HepG2 (cell line): Measurements from ENCODE around the gene PLS1. TPM values are rescaled to one million over a fixed set of nuclear protein-coding genes. Genes with fewer than 3 reads are reported as not detected.

ENCODE experiments used
- ATAC-seq: fragments of 200-7000 bp; cut with Tn5 transposase; 3 replicates; pipeline ENCODE4 v1.9.1; 2020; ENCODE audit warnings: mild to moderate bottlenecking, moderate library complexity
- BruUV-seq: library from RNA; stranded (reverse); fragments of 400-500 nt; replicated peaks from 2 replicates; lab custom pipeline; 2021; lab: Mats Ljungman, UMichigan
- CTCF ChIA-PET: fragments of 300-600 bp; formaldehyde crosslinking; extraction: SDS; loops from one replicate; lab custom pipeline; 2021; ENCODE audit warnings: low total read pairs, inconsistent platforms, low intra/inter-chr PET ratio; lab: Yijun Ruan, JAX
- POLR2A ChIA-PET: fragments of 350-600 bp; sonication (Branson Sonifier 250); formaldehyde crosslinking; loops from one replicate; lab custom pipeline; 2020; ENCODE audit warnings: antibody characterized with exemption, inconsistent platforms; lab: Yijun Ruan, JAX
- DNase-seq: peaks from one replicate; pipeline ENCODE4 v3.0.0-alpha.2; 2015; ENCODE audit warnings: low spot score
- FAIRE-seq: peaks from 3 replicates; lab custom pipeline; 2011; peaks lifted over from hg19 to GRCh38; lab: Jason Lieb, UNC
- H2AFZ ChIP-seq: one replicate; pipeline ENCODE4 v1.6.1; 2011; ENCODE audit warnings: low read length, inconsistent platforms
- H3K27ac ChIP-seq: fragments of 300-600 bp; 3 replicates; pipeline ENCODE4 v1.8.0; 2011; ENCODE audit warnings: mixed run types, mild to moderate bottlenecking, mixed read lengths, low read length, inconsistent platforms; ENCODE audit not compliant: insufficient read depth; ENCODE audit errors: extremely low read length
- H3K27me3 ChIP-seq, 2 experiments: fragments of 200-600 bp in 1 of 2; 2 replicates in 1 of 2; 3 replicates in 1 of 2; pipeline versions ENCODE4 v1.6.0 to v1.8.0; 2011; ENCODE audit warnings: low read length in 2 of 2, mild to moderate bottlenecking in 2 of 2, moderate library complexity in 2 of 2, inconsistent platforms in 1 of 2; ENCODE audit not compliant: insufficient read depth in 2 of 2, control insufficient read depth in 1 of 2
- H3K36me3 ChIP-seq, 2 experiments: fragments of 200-600 bp in 1 of 2; replicated peaks in 1 of 2; 2 replicates in 1 of 2; 3 replicates in 1 of 2; pipeline versions ENCODE4 v1.5.1 to v1.8.0; 2011; ENCODE audit warnings: low read length in 2 of 2, inconsistent platforms in 1 of 2; ENCODE audit not compliant: insufficient read depth in 2 of 2, control insufficient read depth in 1 of 2
- H3K4me1 ChIP-seq: 2 replicates; pipeline ENCODE4 v1.5.1; 2012; ENCODE audit warnings: low read length, inconsistent platforms; ENCODE audit not compliant: insufficient read depth
- H3K4me2 ChIP-seq: 2 replicates; pipeline ENCODE4 v1.6.0; 2011; ENCODE audit warnings: low read depth, low read length, inconsistent platforms
- H3K4me3 ChIP-seq, 3 experiments: fragments of 200-600 bp in 1 of 3; sonication (generic), shearing (Covaris generic) in 1 of 3; replicated peaks in 1 of 3; 2 replicates each; pipeline ENCODE4 v1.5.1; 2011 to 2016; ENCODE audit warnings: low read length in 3 of 3, inconsistent platforms in 2 of 3, low read depth in 2 of 3, mild to moderate bottlenecking in 2 of 3, control low read depth in 1 of 3, mixed read lengths in 1 of 3; ENCODE audit not compliant: insufficient read depth in 1 of 3
- H3K79me2 ChIP-seq: one replicate; pipeline ENCODE4 v1.6.1; 2011; ENCODE audit warnings: low read length, inconsistent platforms; ENCODE audit not compliant: insufficient read depth
- H3K9ac ChIP-seq: 2 replicates; pipeline ENCODE4 v1.6.0; 2011; ENCODE audit warnings: mild to moderate bottlenecking, low read depth, low read length, inconsistent platforms; ENCODE audit not compliant: insufficient read depth
- H3K9me3 ChIP-seq: 2 replicates; pipeline ENCODE4 v1.5.1; 2012; ENCODE audit warnings: mild to moderate bottlenecking, low read length
- H4K20me1 ChIP-seq: 2 replicates; pipeline ENCODE4 v1.6.0; 2011; ENCODE audit warnings: inconsistent platforms, mild to moderate bottlenecking, low read length, moderate library complexity; ENCODE audit not compliant: insufficient read depth
- EED ChIP-seq: sonication (generic); formaldehyde crosslinking; IDR thresholded peaks from 2 replicates; pipeline ENCODE4 v1.5.0; 2020; ENCODE audit warnings: mild to moderate bottlenecking, missing genetic modification reagents
- FOXP1 ChIP-seq, 2 experiments: fragments of 450-650 bp in 1 of 2; IDR thresholded peaks; 2 replicates each; pipeline ENCODE4 v1.6.1; 2017 to 2018; ENCODE audit warnings: antibody characterized with exemption in 1 of 2
- HDAC1 ChIP-seq: sonication (generic); formaldehyde crosslinking; IDR thresholded peaks from 2 replicates; pipeline ENCODE4 v1.5.1; 2020; ENCODE audit warnings: mild to moderate bottlenecking, missing genetic modification reagents
- IRF1 ChIP-seq: sonication (generic); formaldehyde crosslinking; IDR thresholded peaks from 2 replicates; pipeline ENCODE4 v1.4.0; 2020; ENCODE audit warnings: low read depth, mild to moderate bottlenecking, missing genetic modification reagents
- MAFK ChIP-seq, 2 experiments: IDR thresholded peaks in 1 of 2; conservative IDR thresholded peaks in 1 of 2; 2 replicates each; pipeline ENCODE4 v1.6.1; 2011; ENCODE audit warnings: improper control_type of control experiment in 2 of 2, low read length in 2 of 2
- ZNF101 ChIP-seq: sonication (generic); formaldehyde crosslinking; IDR thresholded peaks from 2 replicates; pipeline ENCODE4 v1.4.0; 2020; ENCODE audit warnings: mild to moderate bottlenecking, low read depth, missing genetic modification reagents, borderline replicate concordance
- ZNF331 ChIP-seq: sonication (generic); formaldehyde crosslinking; IDR thresholded peaks from 2 replicates; pipeline ENCODE4 v1.4.0; 2020; ENCODE audit warnings: missing genetic modification reagents
- ZNF441 ChIP-seq: sonication (generic); formaldehyde crosslinking; IDR thresholded peaks from 2 replicates; pipeline ENCODE4 v1.7.0; 2021; ENCODE audit warnings: missing genetic modification reagents, borderline replicate concordance
- ZNF484 ChIP-seq: sonication (generic); formaldehyde crosslinking; IDR thresholded peaks from 2 replicates; pipeline ENCODE4 v1.5.1; 2020; ENCODE audit warnings: mild to moderate bottlenecking, low read depth, missing genetic modification reagents, borderline replicate concordance
- ZNF614 ChIP-seq: IDR thresholded peaks from 2 replicates; pipeline ENCODE4 v1.6.1; 2018; ENCODE audit warnings: missing biosample characterization, missing genetic modification reagents, inconsistent platforms, borderline replicate concordance
- WGBS: methylation state at CpG from one replicate; pipeline ENCODE4 v1.1.6; 2017; ENCODE audit warnings: low lambda C conversion rate; 5-methylcytosine and 5-hydroxymethylcytosine counted together
- in situ Hi-C: cut with HindIII; loops from 2 replicates; pipeline ENCODE4 v1.10.0; 2017; ENCODE audit warnings: low pct_unique_long_range_greater_than_20kb; ENCODE audit not compliant: extremely low pct_ligation_motif_present
- intact Hi-C: fragments of 100-400 bp; cut with micrococcal nuclease; formaldehyde crosslinking; loops from one replicate; pipeline ENCODE4 v1.10.0; 2022; ENCODE audit not compliant: unreplicated experiment
- polyA plus RNA-seq, 8 experiments: library from polyadenylated mRNA; depleted of rRNA in 3 of 8; stranded (reverse) in 7 of 8; unstranded in 1 of 8; fragments of >200 nt; fragmentation: Illumina TruSeq in 4 of 8; extraction: Trizol in 4 of 8; gene quantifications; 2 replicates each; pipeline versions ENCODE4 v1.2.1 to v1.2.3, GENCODE V29; 2011 to 2016; ENCODE audit warnings: low read depth in 4 of 8, missing spikeins in 1 of 8, mixed read lengths in 1 of 8; ENCODE audit not compliant: insufficient read depth in 1 of 8
- total RNA-seq, 5 experiments: library from RNA; depleted of rRNA; stranded (reverse); fragments of >200 nt; fragmentation: Illumina TruSeq; extraction: Trizol; gene quantifications; 2 replicates each; pipeline ENCODE4 v1.2.3, GENCODE V29; 2016; ENCODE audit warnings: low read depth in 1 of 5
- TF ChIP-seq, protein P1 (sequence below): sonication (generic); formaldehyde crosslinking; conservative IDR thresholded peaks from 2 replicates; pipeline ENCODE4 v1.4.0; 2020; ENCODE audit warnings: mild to moderate bottlenecking, missing genetic modification reagents, moderate library complexity
- TF ChIP-seq, protein P2 (sequence below): sonication (generic); formaldehyde crosslinking; IDR thresholded peaks from 2 replicates; pipeline ENCODE4 v1.8.1; 2022; ENCODE audit warnings: low read depth, mild to moderate bottlenecking, missing genetic modification reagents

The PLS1 gene
- total and polyA plus RNA-seq, 2 of the 13 experiments (the other 11 are each of a cell fraction or from before 2014, with no cell fraction given), result 11.2 to 21.1 TPM

DNA sequence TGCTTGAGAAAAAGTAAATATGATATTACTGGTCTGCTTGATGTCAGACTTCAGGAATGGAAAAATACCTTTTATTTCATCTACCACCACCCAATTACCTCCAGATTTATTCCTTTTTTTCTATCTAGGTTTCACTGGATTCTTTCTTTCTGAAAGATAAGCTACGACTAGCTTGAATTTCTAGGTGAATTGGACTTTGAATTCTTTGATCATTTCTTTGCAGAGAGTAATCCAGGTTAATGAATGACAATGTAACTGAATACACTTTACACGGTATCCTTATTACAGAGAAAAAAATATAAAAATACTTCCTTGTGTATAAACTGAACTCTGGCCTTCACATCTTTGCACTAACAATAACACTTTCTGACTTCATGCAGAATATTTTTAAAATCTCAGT lies 68.1 kb downstream of the PLS1 start (continued):
- no peak for TF ChIP-seq ZNF484 (CRISPR knock-in tag)
- TF ChIP-seq ZNF614 (CRISPR knock-in tag), result no peak
- no peak for TF ChIP-seq ZNF101 (CRISPR knock-in tag)
- no peak for TF ChIP-seq HDAC1 (CRISPR knock-in tag)
- TF ChIP-seq EED (CRISPR knock-in tag), result no peak
- no peak for TF ChIP-seq IRF1 (CRISPR knock-in tag)
- TF ChIP-seq, protein P1, sequence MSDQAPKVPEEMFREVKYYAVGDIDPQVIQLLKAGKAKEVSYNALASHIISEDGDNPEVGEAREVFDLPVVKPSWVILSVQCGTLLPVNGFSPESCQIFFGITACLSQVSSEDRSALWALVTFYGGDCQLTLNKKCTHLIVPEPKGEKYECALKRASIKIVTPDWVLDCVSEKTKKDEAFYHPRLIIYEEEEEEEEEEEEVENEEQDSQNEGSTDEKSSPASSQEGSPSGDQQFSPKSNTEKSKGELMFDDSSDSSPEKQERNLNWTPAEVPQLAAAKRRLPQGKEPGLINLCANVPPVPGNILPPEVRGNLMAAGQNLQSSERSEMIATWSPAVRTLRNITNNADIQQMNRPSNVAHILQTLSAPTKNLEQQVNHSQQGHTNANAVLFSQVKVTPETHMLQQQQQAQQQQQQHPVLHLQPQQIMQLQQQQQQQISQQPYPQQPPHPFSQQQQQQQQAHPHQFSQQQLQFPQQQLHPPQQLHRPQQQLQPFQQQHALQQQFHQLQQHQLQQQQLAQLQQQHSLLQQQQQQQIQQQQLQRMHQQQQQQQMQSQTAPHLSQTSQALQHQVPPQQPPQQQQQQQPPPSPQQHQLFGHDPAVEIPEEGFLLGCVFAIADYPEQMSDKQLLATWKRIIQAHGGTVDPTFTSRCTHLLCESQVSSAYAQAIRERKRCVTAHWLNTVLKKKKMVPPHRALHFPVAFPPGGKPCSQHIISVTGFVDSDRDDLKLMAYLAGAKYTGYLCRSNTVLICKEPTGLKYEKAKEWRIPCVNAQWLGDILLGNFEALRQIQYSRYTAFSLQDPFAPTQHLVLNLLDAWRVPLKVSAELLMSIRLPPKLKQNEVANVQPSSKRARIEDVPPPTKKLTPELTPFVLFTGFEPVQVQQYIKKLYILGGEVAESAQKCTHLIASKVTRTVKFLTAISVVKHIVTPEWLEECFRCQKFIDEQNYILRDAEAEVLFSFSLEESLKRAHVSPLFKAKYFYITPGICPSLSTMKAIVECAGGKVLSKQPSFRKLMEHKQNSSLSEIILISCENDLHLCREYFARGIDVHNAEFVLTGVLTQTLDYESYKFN (CRISPR knock-in tag), result peak; percentile 71
- TF ChIP-seq, all 625 proteins: peak for 8

- H3K27me3 ChIP-seq, result no peaks in the 10 kb centered on the region
- CTCF ChIA-PET, result no interaction called here
- H3K27ac ChIP-seq, result peak overlapping the region; percentile 74
- H2AFZ ChIP-seq, result no peak overlapping the region
- H3K4me2 ChIP-seq, result peak overlapping the region; percentile 74
- peaks cover 27% of the 10 kb centered on the region for H3K4me1 ChIP-seq
- intact Hi-C loops, result loop anchor here (2.0 kb wide), 1 partner anchor 68 kb away; the partner anchor contains the start of gene PLS1
- H3K36me3 ChIP-seq, result peaks cover 0 to 4% of the 10 kb centered on the region in 2 experiments; a peak in 1 of 5 replicates
- H3K79me2 ChIP-seq, result no peaks in the 10 kb centered on the region
- FAIRE-seq (peak; percentile 36), DNase-seq (peak; percentile 21), ATAC-seq (peak; percentile 75)
- 79% methylated on average over 2 of the region's 2 CpGs for WGBS
- H3K4me3 ChIP-seq, result peak overlapping the region in 2 of 3 experiments; percentile 47; a peak in 3 of 6 replicates
- in situ Hi-C loops, result no loop called here
- TSS peak; percentile 33 for BruUV-seq
- peak overlapping the region; percentile 16; the same call in 1 of the 2 replicates for H3K9ac ChIP-seq
- no peaks in the 10 kb centered on the region for H4K20me1 ChIP-seq
- POLR2A ChIA-PET, result no interaction called here
- no peaks in the 10 kb centered on the region for H3K9me3 ChIP-seq
- no peak for TF ChIP-seq FOXP1 (IDR thresholded peaks at IDR 0.05)
- TF ChIP-seq FOXP1 (CRISPR knock-in tag; IDR thresholded peaks at IDR 0.05), result 0 out of 2 replicates have a peak, but pooled peaks have one; percentile 7
- peak in 1 of 2 experiments; percentile 15; a peak in 1 of 4 replicates for TF ChIP-seq MAFK (conservative IDR thresholded peaks at IDR 0.05 in 1 of 2, IDR thresholded peaks at IDR 0.05 in 1 of 2; ENCODE audit: low read length in 2 of 2)
- TF ChIP-seq ZNF441 (CRISPR knock-in tag), result no peak
- no peak for TF ChIP-seq ZNF331 (CRISPR knock-in tag)
- TF ChIP-seq, protein P2, sequence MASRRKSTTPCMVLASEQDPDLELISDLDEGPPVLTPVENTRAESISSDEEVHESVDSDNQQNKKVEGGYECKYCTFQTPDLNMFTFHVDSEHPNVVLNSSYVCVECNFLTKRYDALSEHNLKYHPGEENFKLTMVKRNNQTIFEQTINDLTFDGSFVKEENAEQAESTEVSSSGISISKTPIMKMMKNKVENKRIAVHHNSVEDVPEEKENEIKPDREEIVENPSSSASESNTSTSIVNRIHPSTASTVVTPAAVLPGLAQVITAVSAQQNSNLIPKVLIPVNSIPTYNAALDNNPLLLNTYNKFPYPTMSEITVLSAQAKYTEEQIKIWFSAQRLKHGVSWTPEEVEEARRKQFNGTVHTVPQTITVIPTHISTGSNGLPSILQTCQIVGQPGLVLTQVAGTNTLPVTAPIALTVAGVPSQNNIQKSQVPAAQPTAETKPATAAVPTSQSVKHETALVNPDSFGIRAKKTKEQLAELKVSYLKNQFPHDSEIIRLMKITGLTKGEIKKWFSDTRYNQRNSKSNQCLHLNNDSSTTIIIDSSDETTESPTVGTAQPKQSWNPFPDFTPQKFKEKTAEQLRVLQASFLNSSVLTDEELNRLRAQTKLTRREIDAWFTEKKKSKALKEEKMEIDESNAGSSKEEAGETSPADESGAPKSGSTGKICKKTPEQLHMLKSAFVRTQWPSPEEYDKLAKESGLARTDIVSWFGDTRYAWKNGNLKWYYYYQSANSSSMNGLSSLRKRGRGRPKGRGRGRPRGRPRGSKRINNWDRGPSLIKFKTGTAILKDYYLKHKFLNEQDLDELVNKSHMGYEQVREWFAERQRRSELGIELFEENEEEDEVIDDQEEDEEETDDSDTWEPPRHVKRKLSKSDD (CRISPR knock-in tag), result no peak
Observed at GRCh38 chr3:142664819-142665218, 68.6 kb downstream of the PLS1 start.
